ENCODE results near the gene ST8SIA1.

The ST8SIA1 gene

GRCh38 chr12:22246217-22246846, 88.2 kb downstream of the ST8SIA1 start:
- no peaks in the 10 kb centered on the region for H3F3A ChIP-seq (ENCODE audit: insufficient read depth, low read length)
- no peak overlapping the region for H3K4me2 ChIP-seq (ENCODE audit: low read depth, low read length)
- no peak overlapping the region for H2AFZ ChIP-seq (ENCODE audit: low read length)
- no peaks in the 10 kb centered on the region for H4K20me1 ChIP-seq (ENCODE audit: insufficient read depth, low read length)
- no peak for DNase-seq
- H3K9ac ChIP-seq (ENCODE audit: low read length) = no peak overlapping the region
- no peaks in the 10 kb centered on the region for H3K4me1 ChIP-seq (ENCODE audit: low read length)
- no peaks in the 10 kb centered on the region for H3K36me3 ChIP-seq (replicated peaks; ENCODE audit: insufficient read depth, low read length)
- no peak overlapping the region for H3K27ac ChIP-seq (ENCODE audit: low read length)
- TF ChIP-seq EZH2phosphoT487 (IDR thresholded peaks at IDR 0.05; ENCODE audit: low read length) (no peak), EZH2 (optimal IDR thresholded peaks at IDR 0.05; ENCODE audit: low read depth, low read length) (no peak)
- TF ChIP-seq, protein P1, sequence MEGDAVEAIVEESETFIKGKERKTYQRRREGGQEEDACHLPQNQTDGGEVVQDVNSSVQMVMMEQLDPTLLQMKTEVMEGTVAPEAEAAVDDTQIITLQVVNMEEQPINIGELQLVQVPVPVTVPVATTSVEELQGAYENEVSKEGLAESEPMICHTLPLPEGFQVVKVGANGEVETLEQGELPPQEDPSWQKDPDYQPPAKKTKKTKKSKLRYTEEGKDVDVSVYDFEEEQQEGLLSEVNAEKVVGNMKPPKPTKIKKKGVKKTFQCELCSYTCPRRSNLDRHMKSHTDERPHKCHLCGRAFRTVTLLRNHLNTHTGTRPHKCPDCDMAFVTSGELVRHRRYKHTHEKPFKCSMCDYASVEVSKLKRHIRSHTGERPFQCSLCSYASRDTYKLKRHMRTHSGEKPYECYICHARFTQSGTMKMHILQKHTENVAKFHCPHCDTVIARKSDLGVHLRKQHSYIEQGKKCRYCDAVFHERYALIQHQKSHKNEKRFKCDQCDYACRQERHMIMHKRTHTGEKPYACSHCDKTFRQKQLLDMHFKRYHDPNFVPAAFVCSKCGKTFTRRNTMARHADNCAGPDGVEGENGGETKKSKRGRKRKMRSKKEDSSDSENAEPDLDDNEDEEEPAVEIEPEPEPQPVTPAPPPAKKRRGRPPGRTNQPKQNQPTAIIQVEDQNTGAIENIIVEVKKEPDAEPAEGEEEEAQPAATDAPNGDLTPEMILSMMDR (IDR thresholded peaks at IDR 0.05; ENCODE audit: low read length) = no peak
- no peaks in the 10 kb centered on the region for H3K79me2 ChIP-seq (ENCODE audit: low read length)
- no peak overlapping the region for H3K4me3 ChIP-seq (ENCODE audit: low read length)
- H3K9me3 ChIP-seq (replicated peaks; ENCODE audit: insufficient read depth, low read length) = no peaks in the 10 kb centered on the region
- H3K27me3 ChIP-seq (replicated peaks; ENCODE audit: insufficient read depth, low read length) = no peaks in the 10 kb centered on the region
- no peaks in the 10 kb centered on the region for H3K9me2 ChIP-seq (replicated peaks; ENCODE audit: insufficient read depth, low read length)

DNA sequence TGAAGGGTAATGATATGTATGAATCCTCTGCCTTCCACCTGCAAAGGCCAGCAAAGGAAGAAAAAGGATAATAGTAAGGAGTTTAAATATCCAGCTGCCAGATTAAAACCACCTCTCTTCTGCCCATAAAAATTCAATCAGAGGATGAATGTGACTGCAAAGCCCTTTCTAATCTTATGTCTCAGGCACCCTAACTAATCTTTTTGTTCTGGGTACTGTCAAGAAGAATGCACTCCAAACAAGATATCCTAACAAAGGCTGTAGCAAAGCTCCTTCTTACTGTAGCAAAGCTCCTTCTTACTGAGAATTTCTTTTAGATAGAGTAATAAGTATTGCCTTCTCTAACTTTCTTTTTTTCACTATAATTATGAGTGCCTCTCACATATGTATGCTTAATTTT, 91.8 kb downstream of the ST8SIA1 start:
- H4K20me1 ChIP-seq (ENCODE audit: insufficient read depth, low read length) = no peaks in the 10 kb centered on the region
- TF ChIP-seq, protein P1 (IDR thresholded peaks at IDR 0.05; ENCODE audit: low read length) = no peak
- TF ChIP-seq EZH2 (optimal IDR thresholded peaks at IDR 0.05; ENCODE audit: low read depth, low read length) (no peak), EZH2phosphoT487 (IDR thresholded peaks at IDR 0.05; ENCODE audit: low read length) (no peak)
- H2AFZ ChIP-seq (ENCODE audit: low read length) = no peak overlapping the region
- no peak overlapping the region for H3K4me3 ChIP-seq (ENCODE audit: low read length)
- no peaks in the 10 kb centered on the region for H3K79me2 ChIP-seq (ENCODE audit: low read length)
- no peaks in the 10 kb centered on the region; the same call in 1 of the 2 replicates for H3K9me2 ChIP-seq (replicated peaks; ENCODE audit: insufficient read depth, low read length)
- no peaks in the 10 kb centered on the region for H3F3A ChIP-seq (ENCODE audit: insufficient read depth, low read length)
- no peak for DNase-seq
- no peak overlapping the region for H3K4me2 ChIP-seq (ENCODE audit: low read depth, low read length)
- no peaks in the 10 kb centered on the region for H3K27me3 ChIP-seq (replicated peaks; ENCODE audit: insufficient read depth, low read length)
- no peaks in the 10 kb centered on the region for H3K36me3 ChIP-seq (replicated peaks; ENCODE audit: insufficient read depth, low read length)
- H3K9ac ChIP-seq (ENCODE audit: low read length) = no peak overlapping the region
- no peaks in the 10 kb centered on the region for H3K4me1 ChIP-seq (ENCODE audit: low read length)
- no peak overlapping the region for H3K27ac ChIP-seq (ENCODE audit: low read length)
- H3K9me3 ChIP-seq (replicated peaks; ENCODE audit: insufficient read depth, low read length) = no peaks in the 10 kb centered on the region

DNA sequence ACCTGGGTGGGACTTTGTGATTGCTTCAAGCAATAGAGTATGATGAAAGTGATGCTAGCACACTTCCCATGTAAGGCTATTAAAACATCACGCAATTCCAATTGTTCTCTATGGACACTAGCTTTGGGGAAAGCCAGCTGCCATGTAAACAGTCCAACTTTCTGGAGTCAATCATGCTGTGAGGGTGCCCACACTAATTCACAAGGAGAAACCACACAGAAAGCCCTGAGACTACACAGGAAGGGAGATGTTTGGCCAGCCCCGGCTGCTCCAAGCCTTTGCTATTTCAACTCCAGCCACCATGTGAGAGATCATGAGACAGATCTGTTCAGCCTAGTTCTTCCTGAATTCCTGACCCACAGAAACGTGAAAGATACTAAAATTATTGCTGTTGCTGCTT, 96.3 kb downstream of the ST8SIA1 start:
- no peak overlapping the region for H3K9ac ChIP-seq (ENCODE audit: low read length)
- no peaks in the 10 kb centered on the region for H4K20me1 ChIP-seq (ENCODE audit: insufficient read depth, low read length)
- H3K4me3 ChIP-seq (ENCODE audit: low read length) = no peak overlapping the region
- H2AFZ ChIP-seq (ENCODE audit: low read length) = no peak overlapping the region
- no peaks in the 10 kb centered on the region for H3K9me3 ChIP-seq (replicated peaks; ENCODE audit: insufficient read depth, low read length)
- no peak overlapping the region for H3K4me2 ChIP-seq (ENCODE audit: low read depth, low read length)
- TF ChIP-seq EZH2 (optimal IDR thresholded peaks at IDR 0.05; ENCODE audit: low read depth, low read length) (no peak), EZH2phosphoT487 (IDR thresholded peaks at IDR 0.05; ENCODE audit: low read length) (no peak)
- TF ChIP-seq, protein P1 (IDR thresholded peaks at IDR 0.05; ENCODE audit: low read length) = no peak
- H3K4me1 ChIP-seq (ENCODE audit: low read length) = no peaks in the 10 kb centered on the region
- H3F3A ChIP-seq (ENCODE audit: insufficient read depth, low read length) = no peaks in the 10 kb centered on the region
- H3K79me2 ChIP-seq (ENCODE audit: low read length) = no peaks in the 10 kb centered on the region
- no peaks in the 10 kb centered on the region; the same call in 1 of the 2 replicates for H3K9me2 ChIP-seq (replicated peaks; ENCODE audit: insufficient read depth, low read length)
- H3K27ac ChIP-seq (ENCODE audit: low read length) = no peak overlapping the region
- DNase-seq = no peak
- no peaks in the 10 kb centered on the region for H3K27me3 ChIP-seq (replicated peaks; ENCODE audit: insufficient read depth, low read length)
- no peaks in the 10 kb centered on the region for H3K36me3 ChIP-seq (replicated peaks; ENCODE audit: insufficient read depth, low read length)
